Brain microvascular endothelial cell (primary cell): ENCODE data around the gene SNAPC3.

Source experiments
- DNase-seq: peaks from one replicate; pipeline ENCODE4 v3.0.0-alpha.2; 2020
- H3K27ac ChIP-seq: fragments of 250-450 bp; sonication (Bioruptor Pico); 2 replicates; pipeline ENCODE4 v1.5.1; 2020; ENCODE audit warnings: mild to moderate bottlenecking, moderate library complexity
- H3K27me3 ChIP-seq: fragments of 250-450 bp; sonication (Bioruptor Pico); replicated peaks from 2 replicates; pipeline ENCODE4 v1.5.1; 2020; ENCODE audit warnings: mild to moderate bottlenecking
- H3K36me3 ChIP-seq: fragments of 250-450 bp; sonication (Bioruptor Pico); replicated peaks from 2 replicates; pipeline ENCODE4 v1.5.1; 2020; ENCODE audit warnings: mild to moderate bottlenecking
- H3K4me3 ChIP-seq: 2 replicates; pipeline ENCODE4 v1.5.1; 2011; ENCODE audit warnings: low read depth, mild to moderate bottlenecking, control low read depth, low read length, moderate library complexity
- CTCF ChIP-seq: IDR thresholded peaks from 2 replicates; pipeline ENCODE4 v1.5.1; 2011; ENCODE audit warnings: low read depth, mild to moderate bottlenecking, moderate library complexity, low read length, control low read depth, inconsistent platforms; ENCODE audit errors: missing control alignments
- in situ Hi-C: cut with HindIII; loops from 2 replicates; pipeline ENCODE4 v1.10.0; 2017; ENCODE audit warnings: low sequenced_read_pairs, low pct_ligation_motif_present

SNAPC3 gene

GRCh38 chr9:15381491-15381890 is 41.2 kb upstream of the SNAPC3 start:
- TF ChIP-seq CTCF: no peak
- no peak overlapping the region for H3K4me3 ChIP-seq
- no peaks in the 10 kb centered on the region for H3K27me3 ChIP-seq
- H3K27ac ChIP-seq: no peak overlapping the region
- in situ Hi-C loops: no loop called here
- no peaks in the 10 kb centered on the region for H3K36me3 ChIP-seq
- DNase-seq: no peak

- no peak overlapping the region for H3K27ac ChIP-seq
- H3K4me3 ChIP-seq: no peak overlapping the region
- no peaks in the 10 kb centered on the region for H3K36me3 ChIP-seq
- no peaks in the 10 kb centered on the region for H3K27me3 ChIP-seq
- in situ Hi-C loops: no loop called here
- DNase-seq: no peak
- no peak for TF ChIP-seq CTCF
These were observed 36.2 kb upstream of the SNAPC3 start for GRCh38 chr9:15386465-15386864.

GRCh38 chr9:15389173-15389572 is 33.5 kb upstream of the SNAPC3 start:
- H3K27me3 ChIP-seq: no peaks in the 10 kb centered on the region
- in situ Hi-C loops: no loop called here
- TF ChIP-seq CTCF: no peak
- H3K4me3 ChIP-seq: no peak overlapping the region
- DNase-seq: peak; percentile 34
- no peaks in the 10 kb centered on the region for H3K36me3 ChIP-seq
- no peak overlapping the region for H3K27ac ChIP-seq

- in situ Hi-C loops: no loop called here
- no peak overlapping the region for H3K27ac ChIP-seq
- no peak overlapping the region for H3K4me3 ChIP-seq
- no peak for DNase-seq
- no peaks in the 10 kb centered on the region for H3K36me3 ChIP-seq
- H3K27me3 ChIP-seq: no peaks in the 10 kb centered on the region
- no peak for TF ChIP-seq CTCF
These were observed 33.0 kb upstream of the SNAPC3 start for GRCh38 chr9:15389631-15390030.

GRCh38 chr9:15390201-15390600 is 32.5 kb upstream of the SNAPC3 start:
- in situ Hi-C loops: no loop called here

More at GRCh38 chr9:15390201-15390600, 32.5 kb upstream of the SNAPC3 start:
- H3K27me3 ChIP-seq: no peaks in the 10 kb centered on the region
- no peak overlapping the region for H3K4me3 ChIP-seq
- TF ChIP-seq CTCF: no peak
- no peaks in the 10 kb centered on the region for H3K36me3 ChIP-seq
- no peak for DNase-seq
- H3K27ac ChIP-seq: no peak overlapping the region
